Heart right ventricle (tissue), 16 donors: ENCODE data around the gene RAB31. TPM values are rescaled to one million over a fixed set of nuclear protein-coding genes. Genes with fewer than 3 reads are reported as not detected.

Experiments used
- ATAC-seq, 8 donors: fragments of 200-7000 bp; cut with Tn5 transposase; one replicate each; pipeline ENCODE4 v1.9.1; 2020; ENCODE audit warnings: mild to moderate bottlenecking in 8 of 8, moderate library complexity in 8 of 8, moderate number of reproducible peaks in 1 of 8
- DNase-seq, 2 donors: peaks; one replicate each; pipeline ENCODE4 v3.0.0-alpha.2; 2020
- H3K27ac ChIP-seq, 10 donors: fragments of 200-600 bp; sonication (generic) in 2 of 10; one replicate each; pipeline versions ENCODE4 v1.5.0 to v1.8.0; 2020 to 2022; ENCODE audit warnings: mild to moderate bottlenecking in 3 of 10
- H3K27me3 ChIP-seq, 7 donors: fragments of 200-600 bp; one replicate each; pipeline ENCODE4 v1.8.0; 2021 to 2022; ENCODE audit warnings: mild to moderate bottlenecking in 2 of 7
- H3K36me3 ChIP-seq, 9 donors: fragments of 200-600 bp; sonication (generic) in 1 of 9; one replicate each; pipeline versions ENCODE4 v1.5.0 to v1.8.0; 2020 to 2022; ENCODE audit warnings: mild to moderate bottlenecking in 2 of 9
- H3K4me1 ChIP-seq, 9 donors: fragments of 200-600 bp; sonication (generic) in 1 of 9; one replicate each; pipeline versions ENCODE4 v1.5.0 to v1.8.0; 2020 to 2022; ENCODE audit warnings: mild to moderate bottlenecking in 4 of 9
- H3K4me3 ChIP-seq, 10 donors: fragments of 200-600 bp; sonication (generic) in 2 of 10; one replicate each; pipeline versions ENCODE4 v1.5.0 to v1.8.0; 2020 to 2022; ENCODE audit warnings: mild to moderate bottlenecking in 7 of 10, moderate library complexity in 2 of 10
- H3K9me3 ChIP-seq, 11 donors: fragments of 200-600 bp in 10 of 11; sonication (generic) in 2 of 11; one replicate each; pipeline versions ENCODE4 v1.5.0 to v1.8.0; 2013 to 2022; ENCODE audit warnings: mild to moderate bottlenecking in 2 of 11, control low read depth in 1 of 11, moderate library complexity in 1 of 11
- WGBS, 2 donors: extraction: QIAGEN DNeasy Blood & Tissue Kit; methylation state at CpG; one replicate each; pipeline ENCODE4 v1.1.7; 2013; ENCODE audit warnings: inconsistent platforms in 1 of 2; 5-methylcytosine and 5-hydroxymethylcytosine counted together
- intact Hi-C, 10 donors: fragments of 100-400 bp; cut with DNase I; formaldehyde crosslinking; loops; one replicate each; pipeline versions ENCODE4 v1.11.1 to v1.14.2; 2022
- polyA plus RNA-seq, 2 donors: library from polyadenylated mRNA; stranded (reverse); fragments of 200-250 nt; gene quantifications; one replicate each; pipeline ENCODE4 v1.2.3, GENCODE V29; 2013
- total RNA-seq, 10 donors: library from RNA; stranded (reverse); fragmentation: NEBNext Ultra II Directional in 3 of 10; extraction: Animal tissue kit (Norgen Biotek cat#: 25700) in 3 of 10; gene quantifications; one replicate each; pipeline versions ENCODE4 v1.2.1 to v1.2.4, GENCODE V29; 2021 to 2023
- TF ChIP-seq, protein P1 (sequence below), 9 donors: fragments of 200-600 bp; sonication (generic) in 2 of 9; IDR thresholded peaks; one replicate each; pipeline versions ENCODE4 v1.5.0 to v1.8.0; 2021 to 2022; ENCODE audit warnings: antibody characterized with exemption in 9 of 9, mild to moderate bottlenecking in 5 of 9, moderate library complexity in 1 of 9
- donor health status: Arrhythmogenic right ventricular cardiomyopathy.
- donor health status: ischemic (EF 13 %, LVEDD 7.1; RV severe dilation, severe dysfunction).
- donor health status: healthy with polysubstance abuse.
- donor health status: DM: no; HTN: yes; CAD: no.
- donor health status: DM: no; HTN: no; CAD: no.
- donor health status: ischemic (EF 25% LVEDD 6.9; RV normal size, moderate dysfunction).
- donor health status: ischemic (EF 25% LVEDD 5.7; RV mildly dilated, moderate dysfunction).
- donor health status: healthy.
- donor health status: DM: yes; HTN: yes; CAD: no.
- donor health status: Ischemic cardiomyopathy.
- donor health status: ischemic (EF 35%, LVEDD 5.7; RV mildly dilated, moderate dysfunction).
- donor health status: nonischemic (EF 11% LVEDD 7.7; RV severe dilation, severe dysfunction).
- donor health status: DM: yes; HTN: yes; CAD: no.
- donor health status: PGD.
- donor health status: ischemic (EF 29% LVEDD 5.4; RV normal size, mild dysfunction).
- donor health status: nonischemic (EF 23%, LVEDD 6.1; RV moderate dilation, normal function).

The RAB31 gene
- total and polyA plus RNA-seq, 12 donors: 4.5 to 47.8 (median 16.6) TPM

DNA sequence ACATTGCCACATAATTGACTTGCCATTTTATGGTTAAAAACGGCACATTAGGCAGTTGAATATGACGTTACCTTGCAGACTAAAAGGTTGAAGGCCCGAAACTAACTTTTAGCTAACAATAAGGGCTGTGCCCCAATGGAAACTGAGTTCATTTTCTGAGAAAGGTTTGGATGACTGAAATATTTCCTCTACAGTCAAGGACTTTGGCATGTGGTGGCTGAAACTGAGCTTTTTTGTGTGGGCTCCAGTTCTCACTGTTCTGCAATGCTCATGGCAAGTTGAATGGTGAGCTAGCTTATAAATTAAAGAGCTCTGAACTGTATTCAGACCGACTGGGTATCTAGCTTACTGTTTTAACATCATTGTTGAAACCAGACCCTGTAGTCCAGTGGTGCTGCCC lies 153.8 kb downstream of the RAB31 start:
- TF ChIP-seq, protein P1, sequence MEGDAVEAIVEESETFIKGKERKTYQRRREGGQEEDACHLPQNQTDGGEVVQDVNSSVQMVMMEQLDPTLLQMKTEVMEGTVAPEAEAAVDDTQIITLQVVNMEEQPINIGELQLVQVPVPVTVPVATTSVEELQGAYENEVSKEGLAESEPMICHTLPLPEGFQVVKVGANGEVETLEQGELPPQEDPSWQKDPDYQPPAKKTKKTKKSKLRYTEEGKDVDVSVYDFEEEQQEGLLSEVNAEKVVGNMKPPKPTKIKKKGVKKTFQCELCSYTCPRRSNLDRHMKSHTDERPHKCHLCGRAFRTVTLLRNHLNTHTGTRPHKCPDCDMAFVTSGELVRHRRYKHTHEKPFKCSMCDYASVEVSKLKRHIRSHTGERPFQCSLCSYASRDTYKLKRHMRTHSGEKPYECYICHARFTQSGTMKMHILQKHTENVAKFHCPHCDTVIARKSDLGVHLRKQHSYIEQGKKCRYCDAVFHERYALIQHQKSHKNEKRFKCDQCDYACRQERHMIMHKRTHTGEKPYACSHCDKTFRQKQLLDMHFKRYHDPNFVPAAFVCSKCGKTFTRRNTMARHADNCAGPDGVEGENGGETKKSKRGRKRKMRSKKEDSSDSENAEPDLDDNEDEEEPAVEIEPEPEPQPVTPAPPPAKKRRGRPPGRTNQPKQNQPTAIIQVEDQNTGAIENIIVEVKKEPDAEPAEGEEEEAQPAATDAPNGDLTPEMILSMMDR (IDR thresholded peaks at IDR 0.05): no peak
- Histone ChIP-seq H3K36me3 (peaks cover 0 to 42% (median 0%) of the 10 kb centered on the region in 9 donors), H3K4me3 (no peak overlapping the region), H3K27me3 (no peaks in the 10 kb centered on the region), H3K27ac (no peak overlapping the region), H3K4me1 (peaks cover 0 to 12% (median 0%) of the 10 kb centered on the region in 9 donors), H3K9me3 (peaks cover 0 to 18% (median 9%) of the 10 kb centered on the region in 11 donors)
- intact Hi-C loops: no loop called here
- 80 to 93% methylated on average over 4 of the region's 4 CpGs for WGBS, 2 donors
- no peak for DNase-seq
- ATAC-seq: no peak

DNA sequence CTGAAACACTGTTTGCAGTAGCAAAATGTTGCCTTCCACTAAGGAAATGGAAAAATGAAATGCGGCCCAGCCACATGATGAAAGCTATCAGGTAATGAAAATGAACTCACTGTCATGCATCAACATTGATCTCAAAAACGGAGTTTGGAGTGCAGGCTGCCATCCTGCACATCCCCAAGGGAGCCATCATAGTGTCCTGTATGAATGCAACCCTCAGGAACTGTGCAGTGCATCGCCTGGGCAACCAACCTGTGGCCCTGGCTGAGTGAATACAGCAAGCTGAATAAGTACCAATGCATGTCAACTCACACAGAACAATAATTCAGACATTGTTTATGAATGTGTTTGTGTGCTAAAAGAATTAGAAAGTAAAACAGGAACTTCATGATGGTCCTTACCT lies 154.6 kb downstream of the RAB31 start:
- Histone ChIP-seq H3K4me3 (no peak overlapping the region), H3K27ac (no peak overlapping the region), H3K4me1 (peaks cover 0 to 12% (median 0%) of the 10 kb centered on the region in 9 donors), H3K9me3 (peaks cover 0 to 18% (median 9%) of the 10 kb centered on the region in 11 donors), H3K36me3 (peaks cover 0 to 42% (median 0%) of the 10 kb centered on the region in 9 donors), H3K27me3 (no peaks in the 10 kb centered on the region)
- DNase-seq (no peak), ATAC-seq (no peak)
- TF ChIP-seq, protein P1 (IDR thresholded peaks at IDR 0.05): no peak
- 60% methylated on average over 3 of the region's 3 CpGs for WGBS, 2 donors
- intact Hi-C loops: no loop called here

DNA sequence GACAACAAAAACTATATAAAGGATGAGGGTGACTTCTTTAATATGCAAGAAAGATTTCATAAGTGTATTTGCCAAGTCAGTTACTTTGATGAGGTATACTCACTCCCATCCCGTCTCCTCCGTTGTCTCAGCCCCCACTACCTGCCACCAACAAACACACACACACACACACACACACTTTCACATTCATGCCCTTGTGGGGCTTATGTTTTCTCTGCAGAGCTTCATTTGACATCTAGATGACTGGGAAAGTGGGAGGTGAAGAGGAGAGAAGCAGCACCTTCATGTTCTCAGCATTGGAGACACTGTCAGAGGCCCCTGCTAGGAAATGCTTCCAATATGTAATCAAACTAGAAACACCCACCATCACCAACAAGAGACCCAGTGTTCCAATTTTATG lies 155.2 kb downstream of the RAB31 start:
- DNase-seq (no peak), ATAC-seq (no peak)
- peaks cover 0 to 42% (median 0%) of the 10 kb centered on the region in 9 donors for H3K36me3 ChIP-seq
- peaks cover 0 to 18% (median 9%) of the 10 kb centered on the region in 11 donors for H3K9me3 ChIP-seq
- TF ChIP-seq, protein P1 (IDR thresholded peaks at IDR 0.05): no peak
- peaks cover 0 to 11% (median 0%) of the 10 kb centered on the region in 9 donors for H3K4me1 ChIP-seq
- WGBS, 2 donors: 43 to 89% methylated on average over 2 of the region's 2 CpGs
- no peak overlapping the region for H3K4me3 ChIP-seq
- H3K27me3 ChIP-seq: no peaks in the 10 kb centered on the region
- intact Hi-C loops: no loop called here
- H3K27ac ChIP-seq: no peak overlapping the region

DNA sequence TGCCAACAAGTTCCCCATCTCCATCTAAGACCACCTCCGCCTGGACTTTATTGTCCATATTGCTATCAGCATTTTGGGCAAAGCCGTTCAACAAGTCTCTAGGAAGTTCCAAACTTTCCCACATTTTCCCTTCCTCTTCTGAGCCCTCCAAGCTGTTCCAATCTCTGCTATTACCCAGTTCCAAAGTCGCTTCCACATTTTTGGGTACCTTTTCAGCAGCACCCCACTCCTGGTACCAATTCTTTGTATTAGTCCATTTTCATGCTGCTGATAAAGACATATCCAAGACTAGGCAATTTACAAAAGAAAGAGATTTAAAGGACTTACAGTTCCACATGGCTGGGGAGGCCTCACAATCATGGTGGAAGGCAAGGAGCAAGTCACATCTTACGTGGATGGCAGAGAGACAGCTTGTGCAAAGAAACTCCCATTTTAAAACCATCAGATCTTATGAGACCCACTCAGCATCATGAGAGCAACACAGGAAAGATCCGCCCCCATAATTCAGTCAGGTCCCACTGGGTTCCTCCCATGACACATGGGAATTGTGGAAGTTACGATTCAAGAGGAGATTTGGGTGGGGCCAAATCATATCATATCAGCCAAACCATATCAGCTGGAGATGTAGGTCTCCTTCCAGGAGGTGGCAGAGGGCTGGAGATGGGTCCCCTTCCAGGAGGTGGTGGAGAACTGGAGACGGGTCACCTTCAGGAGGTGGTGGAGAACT lies 157.8 kb downstream of the RAB31 start:
- 94 to 96% methylated on average over 7 of the region's 7 CpGs for whole genome bisulfite sequencing, 2 donors
- intact Hi-C loops: no loop called here
- DNase-seq (no peak), ATAC-seq (no peak)
- Histone ChIP-seq H3K36me3 (peaks cover 0 to 18% (median 0%) of the 10 kb centered on the region in 9 donors), H3K4me3 (no peak overlapping the region), H3K27me3 (no peaks in the 10 kb centered on the region), H3K9me3 (peaks cover 0 to 18% (median 9%) of the 10 kb centered on the region in 11 donors), H3K4me1 (peaks cover 0 to 23% (median 0%) of the 10 kb centered on the region in 9 donors), H3K27ac (no peak overlapping the region)
- TF ChIP-seq, protein P1 (IDR thresholded peaks at IDR 0.05): no peak
